ENCODE measurements around the gene PCCB. TPM values are rescaled to one million over a fixed set of nuclear protein-coding genes. Genes with fewer than 3 reads are reported as not detected.

Gene PCCB
- total and polyA plus RNA-seq, 2 donors (not counting 3 experiments of a cell fraction or from before 2014, with no cell fraction given) = 28.6 to 36.5 TPM

- DNase-seq (ENCODE audit: low read depth, low spot score) (no peak), FAIRE-seq (no peak)
- CTCF ChIA-PET = interaction anchor here (0.5 to 4.5 kb wide), 15 partner anchors 9 to 663 kb away, joined by 3 to 27 read pairs (median 5); partner anchors contain the start of gene STAG1
- Histone ChIP-seq H3K9me3 (replicated peaks; ENCODE audit: control insufficient read depth, insufficient read depth, low read length) (no peaks in the 10 kb centered on the region), H3K9ac (replicated peaks; ENCODE audit: extremely low read depth, insufficient read depth, low read length) (no peak overlapping the region), H3K27me3 (ENCODE audit: control insufficient read depth in 2 of 2, insufficient read depth in 2 of 2, low read length in 2 of 2) (no peaks in the 10 kb centered on the region), H3K79me2 (ENCODE audit: control insufficient read depth, insufficient read depth, low read length) (no peaks in the 10 kb centered on the region), H3K9me1 (replicated peaks; ENCODE audit: control insufficient read depth, extremely low read depth, insufficient read depth, low read length) (no peaks in the 10 kb centered on the region), H3K36me3 (ENCODE audit: control insufficient read depth in 2 of 2, extremely low read depth in 1 of 2, insufficient read depth in 2 of 2, low read length in 2 of 2) (peaks cover 0 to 2% of the 10 kb centered on the region in 2 experiments), H4K20me1 (replicated peaks; ENCODE audit: control insufficient read depth, extremely low read depth, insufficient read depth, low read length) (no peaks in the 10 kb centered on the region), H3K4me3 (replicated peaks in 1 of 3; ENCODE audit: insufficient read depth in 1 of 3, low read depth in 1 of 3, low read length in 3 of 3) (no peak overlapping the region), H2AFZ (ENCODE audit: low read depth, low read length) (no peak overlapping the region), H3K4me2 (ENCODE audit: insufficient read depth, low read length) (no peak overlapping the region), H3K4me1 (ENCODE audit: control insufficient read depth, extremely low read depth, insufficient read depth, low read length) (no peaks in the 10 kb centered on the region), H3K27ac (ENCODE audit: insufficient read depth, low read depth, low read length) (no peak overlapping the region)
- no peak for TF ChIP-seq POLR2A (IDR thresholded peaks at IDR 0.05; ENCODE audit: low read depth, low read length)
- no peak for TF ChIP-seq EZH2 (IDR thresholded peaks at IDR 0.05; ENCODE audit: borderline replicate concordance, low read depth, low read length, severe bottlenecking)
- TF ChIP-seq MYC (IDR thresholded peaks at IDR 0.05; ENCODE audit: low read depth, low read length) = no peak
- TF ChIP-seq FOS (IDR thresholded peaks at IDR 0.05; ENCODE audit: borderline replicate concordance, insufficient read depth, low read length) = no peak
- no peak for TF ChIP-seq GATA2 (IDR thresholded peaks at IDR 0.05; ENCODE audit: insufficient read depth, insufficient read length, low read depth, low read length)
- TF ChIP-seq MAX (IDR thresholded peaks at IDR 0.05; ENCODE audit: insufficient read depth, insufficient read length) = no peak
- TF ChIP-seq CTCF (IDR thresholded peaks at IDR 0.05; ENCODE audit: extremely low read depth in 1 of 2, insufficient read depth in 1 of 2, low read depth in 1 of 2, low read length in 2 of 2) = no peak
- TF ChIP-seq JUN (IDR thresholded peaks at IDR 0.05; ENCODE audit: borderline replicate concordance, insufficient read depth, insufficient read length, low read depth) = no peak
- no peak for TF ChIP-seq POLR2AphosphoS5 (IDR thresholded peaks at IDR 0.05; ENCODE audit: insufficient read depth, low read depth, low read length)
- POLR2A ChIA-PET = no interaction called here
- dilution Hi-C loops (cut with MboI; ENCODE audit: extremely low pct_ligation_motif_present, low sequenced_read_pairs) (no loop called here), intact Hi-C loops (cut with micrococcal nuclease) (no loop called here)
- no TSS peak for BruUV-seq (replicated peaks)
These were observed 101.2 kb downstream of the PCCB start for GRCh38 chr3:136351351-136351750.

All from endothelial cell of umbilical vein (primary cell).